Ovary (tissue), 9 donors: ENCODE measurements around the gene GOLT1A. TPM values are rescaled to one million over a fixed set of nuclear protein-coding genes. Genes with fewer than 3 reads are reported as not detected.
A peak's percentile ranks its signal among the peaks of the same experiment; 100 is the strongest.

ENCODE experiments used
- DNase-seq, 5 donors: peaks; one replicate each; pipeline ENCODE4 v3.0.0-alpha.2; 2019 to 2020
- H3K27ac ChIP-seq, 2 donors: fragments of 200-600 bp; one replicate each; pipeline versions ENCODE4 v1.5.1 to v1.8.0; 2019 to 2022
- H3K27me3 ChIP-seq: fragments of 200-600 bp; one replicate; pipeline ENCODE4 v1.8.0; 2022
- H3K36me3 ChIP-seq: fragments of 200-600 bp; sonication (generic); one replicate; pipeline ENCODE4 v1.5.1; 2019
- H3K4me1 ChIP-seq: one replicate; pipeline ENCODE4 v1.8.1; 2013; ENCODE audit warnings: mild to moderate bottlenecking, moderate library complexity; ENCODE audit not compliant: insufficient read depth
- H3K4me3 ChIP-seq: fragments of 200-600 bp; sonication (generic); one replicate; pipeline ENCODE4 v1.5.1; 2017
- H3K9me3 ChIP-seq, 2 donors: fragments of 200-600 bp in 1 of 2; sonication (generic) in 1 of 2; one replicate each; pipeline versions ENCODE4 v1.5.1 to v1.8.1; 2013 to 2019; ENCODE audit warnings: mild to moderate bottlenecking in 1 of 2, moderate library complexity in 1 of 2
- EP300 ChIP-seq: sonication (generic); formaldehyde crosslinking; IDR thresholded peaks from one replicate; pipeline ENCODE4 v1.6.1; 2017; ENCODE audit warnings: antibody characterized with exemption
- POLR2A ChIP-seq: fragments of 450-650 bp; IDR thresholded peaks from one replicate; pipeline ENCODE4 v1.6.1; 2017; ENCODE audit warnings: antibody characterized with exemption, mild to moderate bottlenecking, moderate library complexity
- WGBS, 3 donors: extraction: QIAGEN DNeasy Blood & Tissue Kit in 1 of 3; methylation state at CpG; one replicate each; pipeline versions ENCODE4 v1.1.5 to v1.1.7; 2013 to 2017; 5-methylcytosine and 5-hydroxymethylcytosine counted together
- intact Hi-C, 4 donors: fragments of 100-400 bp; cut with DNase I; formaldehyde crosslinking; loops; one replicate each; pipeline versions ENCODE4 v1.11.0 to v1.15.1; 2022 to 2023
- polyA plus RNA-seq, 2 donors: library from polyadenylated mRNA; stranded (reverse); fragments of 200-250 nt in 1 of 2; fragments of 350-450 nt in 1 of 2; fragmentation: Illumina TruSeq in 1 of 2; extraction: RNeasy Lipid Tissue Mini Kit (QIAGEN cat#74804) in 1 of 2; gene quantifications; one replicate each; pipeline ENCODE4 v1.2.3, GENCODE V29; 2013 to 2014
- total RNA-seq, 7 donors: library from RNA; depleted of rRNA in 2 of 7; stranded (reverse); fragments of >200 nt in 2 of 7; fragmentation: NEBNext Ultra II Directional in 3 of 7; extraction: Animal tissue kit (Norgen Biotek cat#: 25700) in 3 of 7; gene quantifications; one replicate each; pipeline versions ENCODE4 v1.1.0 to v1.2.4, GENCODE V29; 2016 to 2023
- TF ChIP-seq, protein P1 (sequence below), 3 donors: fragments of 450-650 bp in 2 of 3; fragments of 200-600 bp in 1 of 3; IDR thresholded peaks; one replicate each; pipeline versions ENCODE4 v1.5.1 to v1.8.0; 2016 to 2022; ENCODE audit warnings: antibody characterized with exemption in 3 of 3, mild to moderate bottlenecking in 1 of 3
- donor health status: DM: no; HTN: no; CAD: no; lungs with moderate emphysema.
- donor health status: DM: no; HTN: no; CAD: no.
- donor health status: Bipolar disorder and iron deficiency.
- donor health status: DM: yes; HTN: yes; CAD: no.
- donor health status: DM: no; HTN: no; CAD: no.
- donor health status: DM: yes; HTN: yes; CAD: no.

GOLT1A gene
- total and polyA plus RNA-seq, 9 donors: 0.27 to 3.9 (median 0.41) TPM; not detected in 6

DNA sequence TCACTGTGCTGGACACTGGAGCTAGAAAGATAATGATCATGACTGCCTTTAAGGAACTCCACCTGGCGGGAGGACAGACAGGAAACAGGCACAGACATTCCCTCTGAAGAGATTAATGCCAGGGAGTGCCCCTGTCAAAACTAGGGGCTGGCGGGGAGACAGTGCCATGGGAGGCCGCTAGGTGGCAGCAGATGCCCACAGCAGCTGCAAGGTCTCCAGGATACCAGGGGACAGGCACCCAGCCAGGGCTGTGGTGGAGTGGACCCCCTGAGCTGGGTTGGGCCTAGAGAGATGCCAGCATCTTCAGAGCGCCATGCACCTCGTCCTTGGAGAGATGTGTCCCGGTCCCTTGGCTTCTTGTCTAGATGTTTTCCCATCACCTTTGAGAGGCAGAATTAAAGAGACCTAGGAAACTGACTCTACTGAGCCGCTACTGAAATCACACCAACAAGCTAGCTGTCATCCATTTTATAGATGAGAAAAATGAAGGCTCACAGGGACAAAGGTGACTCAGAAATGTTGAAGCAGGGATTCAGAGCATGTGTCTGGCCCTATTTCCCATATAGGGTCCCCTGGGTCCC, 51.2 kb downstream of the GOLT1A start:
- WGBS, 3 donors: 10 to 12% (median 11%) methylated on average over 7 of the region's 7 CpGs
- TF ChIP-seq, protein P1, sequence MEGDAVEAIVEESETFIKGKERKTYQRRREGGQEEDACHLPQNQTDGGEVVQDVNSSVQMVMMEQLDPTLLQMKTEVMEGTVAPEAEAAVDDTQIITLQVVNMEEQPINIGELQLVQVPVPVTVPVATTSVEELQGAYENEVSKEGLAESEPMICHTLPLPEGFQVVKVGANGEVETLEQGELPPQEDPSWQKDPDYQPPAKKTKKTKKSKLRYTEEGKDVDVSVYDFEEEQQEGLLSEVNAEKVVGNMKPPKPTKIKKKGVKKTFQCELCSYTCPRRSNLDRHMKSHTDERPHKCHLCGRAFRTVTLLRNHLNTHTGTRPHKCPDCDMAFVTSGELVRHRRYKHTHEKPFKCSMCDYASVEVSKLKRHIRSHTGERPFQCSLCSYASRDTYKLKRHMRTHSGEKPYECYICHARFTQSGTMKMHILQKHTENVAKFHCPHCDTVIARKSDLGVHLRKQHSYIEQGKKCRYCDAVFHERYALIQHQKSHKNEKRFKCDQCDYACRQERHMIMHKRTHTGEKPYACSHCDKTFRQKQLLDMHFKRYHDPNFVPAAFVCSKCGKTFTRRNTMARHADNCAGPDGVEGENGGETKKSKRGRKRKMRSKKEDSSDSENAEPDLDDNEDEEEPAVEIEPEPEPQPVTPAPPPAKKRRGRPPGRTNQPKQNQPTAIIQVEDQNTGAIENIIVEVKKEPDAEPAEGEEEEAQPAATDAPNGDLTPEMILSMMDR (IDR thresholded peaks at IDR 0.05): peak; percentile 89 to 95 (median 94)
- TF ChIP-seq POLR2A: no peak
- H3K27me3 ChIP-seq: no peaks in the 10 kb centered on the region
- no peak overlapping the region for H3K4me3 ChIP-seq
- intact Hi-C loops: loop anchor here (2.0 to 10.0 kb wide), 4 partner anchors 45 to 332 kb away; partner anchors contain the start of gene PIK3C2B (in 1 of the 4)
- H3K27ac ChIP-seq: no peak overlapping the region
- no peaks in the 10 kb centered on the region for H3K36me3 ChIP-seq
- no peaks in the 10 kb centered on the region for H3K9me3 ChIP-seq
- H3K4me1 ChIP-seq: no peaks in the 10 kb centered on the region
- DNase-seq: peak; percentile 73 to 89 (median 85)

DNA sequence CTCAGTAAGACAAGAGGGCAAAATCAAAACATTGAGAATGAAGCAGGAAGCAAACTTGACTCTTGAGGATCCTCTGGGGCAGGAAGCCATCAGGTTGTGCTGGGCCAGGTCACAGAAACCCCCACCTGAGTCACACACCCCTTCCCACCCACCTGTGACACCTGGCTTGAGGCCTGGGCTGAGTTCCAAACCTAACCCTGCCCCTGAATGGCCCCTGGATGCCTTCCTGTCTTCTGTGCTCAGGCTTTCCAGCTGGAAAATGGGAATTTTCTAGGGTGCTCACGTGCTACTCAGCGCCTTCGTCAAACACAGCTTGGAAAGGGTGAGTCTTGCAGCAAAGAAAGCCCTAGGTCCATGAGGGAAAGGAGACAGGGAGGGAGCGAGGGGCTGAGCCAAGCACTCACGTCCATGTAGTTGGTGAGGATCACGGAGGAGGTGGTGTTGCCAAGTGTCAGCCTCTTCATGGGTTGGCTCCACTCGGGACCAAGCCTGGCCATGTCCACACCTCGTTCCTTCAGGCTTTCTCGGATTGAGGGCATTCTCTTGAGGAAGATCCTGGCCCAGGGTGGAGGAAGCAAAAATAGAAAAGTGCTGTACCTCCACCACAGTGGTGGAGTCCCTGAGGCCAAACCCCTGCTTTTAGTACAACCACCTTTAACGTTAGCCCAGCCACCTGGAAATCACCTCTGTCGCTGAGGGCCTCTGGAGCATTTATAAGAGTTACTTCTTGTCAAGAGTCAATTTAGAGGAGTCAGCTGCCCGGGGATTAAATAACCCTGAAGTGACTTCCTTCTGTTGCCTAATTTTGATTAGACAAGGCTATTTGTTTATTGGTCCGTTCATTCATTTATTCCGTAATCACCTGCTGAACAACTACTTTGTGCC, 51.9 kb downstream of the GOLT1A start:
- no peak overlapping the region for H3K4me3 ChIP-seq
- TF ChIP-seq, protein P1 (IDR thresholded peaks at IDR 0.05): no peak
- TF ChIP-seq EP300 (no peak), POLR2A (no peak)
- H3K27me3 ChIP-seq: no peaks in the 10 kb centered on the region
- H3K4me1 ChIP-seq: no peaks in the 10 kb centered on the region
- intact Hi-C loops: loop anchor here (2.0 to 10.0 kb wide), 4 partner anchors 45 to 333 kb away; partner anchors contain the start of gene PIK3C2B (in 1 of the 4)
- H3K36me3 ChIP-seq: no peaks in the 10 kb centered on the region
- H3K9me3 ChIP-seq: no peaks in the 10 kb centered on the region
- no peak overlapping the region for H3K27ac ChIP-seq
- DNase-seq: no peak
- 50 to 61% (median 59%) methylated on average over 14 of the region's 14 CpGs for WGBS, 3 donors

DNA sequence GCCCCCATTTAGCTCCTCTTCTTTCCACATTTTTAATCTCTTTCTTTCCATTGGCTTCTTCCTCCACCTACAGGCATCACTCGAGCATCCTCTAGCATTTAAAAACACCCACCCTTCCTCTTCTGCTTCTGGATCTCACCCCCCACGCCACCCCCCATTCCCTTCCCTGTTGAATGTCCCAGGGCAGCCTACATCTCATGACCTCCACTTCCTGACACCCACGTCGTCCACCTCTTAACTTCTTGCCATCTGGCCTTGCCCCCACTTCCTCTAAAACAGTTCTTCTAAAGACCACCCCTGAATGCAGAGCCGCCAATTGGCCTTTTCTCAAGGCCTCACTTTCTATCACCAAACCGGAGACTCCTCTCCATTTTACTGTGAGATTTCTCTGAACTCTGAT, 55.8 kb downstream of the GOLT1A start:
- H3K27ac ChIP-seq: no peak overlapping the region
- intact Hi-C loops: no loop called here
- DNase-seq: no peak
- no peaks in the 10 kb centered on the region for H3K27me3 ChIP-seq
- H3K4me3 ChIP-seq: no peak overlapping the region
- TF ChIP-seq POLR2A: no peak
- TF ChIP-seq, protein P1 (IDR thresholded peaks at IDR 0.05): no peak
- TF ChIP-seq EP300: no peak
- H3K9me3 ChIP-seq: no peaks in the 10 kb centered on the region
- no peaks in the 10 kb centered on the region for H3K4me1 ChIP-seq
- H3K36me3 ChIP-seq: no peaks in the 10 kb centered on the region
- 48 to 61% (median 48%) methylated on average over 6 of the region's 6 CpGs for WGBS, 3 donors

DNA sequence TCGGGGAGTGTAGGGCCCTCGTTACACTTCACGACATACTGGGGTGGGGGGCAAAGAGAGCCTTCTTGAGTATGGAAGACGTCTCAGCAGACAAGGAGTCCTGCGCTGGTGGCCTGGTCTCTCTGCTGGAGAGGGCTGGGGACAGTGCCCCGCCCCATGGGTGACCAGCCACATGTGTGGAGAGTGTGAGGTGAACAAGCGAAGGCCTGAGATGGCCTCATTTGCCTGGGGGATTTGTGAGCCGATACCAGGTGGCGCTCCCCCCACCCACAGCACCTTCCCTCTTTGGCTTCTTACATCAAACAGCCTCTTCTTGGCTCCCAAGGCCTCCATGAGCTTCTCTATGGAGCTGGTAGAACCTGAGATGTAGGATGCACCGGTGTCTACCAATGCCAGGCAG, 57.9 kb downstream of the GOLT1A start:
- no peak overlapping the region for H3K27ac ChIP-seq
- H3K36me3 ChIP-seq: no peaks in the 10 kb centered on the region
- peaks cover 6% of the 10 kb centered on the region for H3K4me1 ChIP-seq
- no peaks in the 10 kb centered on the region for H3K9me3 ChIP-seq
- H3K4me3 ChIP-seq: no peak overlapping the region
- WGBS, 3 donors: 90 to 96% (median 90%) methylated on average over 10 of the region's 10 CpGs
- intact Hi-C loops: no loop called here
- no peaks in the 10 kb centered on the region for H3K27me3 ChIP-seq
- no peak for TF ChIP-seq POLR2A
- TF ChIP-seq, protein P1 (IDR thresholded peaks at IDR 0.05): no peak
- no peak for TF ChIP-seq EP300
- DNase-seq: peak in 1 of 5 donors; percentile 19
